ENCODE results near the gene ZNF609. TPM values are rescaled to one million over a fixed set of nuclear protein-coding genes. Genes with fewer than 3 reads are reported as not detected.

Gene ZNF609
- total and polyA plus RNA-seq, 2 of the 13 experiments (the other 11 are each of a cell fraction or from before 2014, with no cell fraction given) = 8.9 to 9.9 TPM

GRCh38 chr15:64651601-64652191 lies 191.3 kb downstream of the ZNF609 start (continued):
- TF ChIP-seq KDM6A (CRISPR knock-in tag; IDR thresholded peaks at IDR 0.05; ENCODE audit: low read depth) (no peak), TRIM24 (CRISPR knock-in tag; IDR thresholded peaks at IDR 0.05) (no peak), ZBTB38 (CRISPR knock-in tag; IDR thresholded peaks at IDR 0.05) (no peak), MYNN (CRISPR knock-in tag; IDR thresholded peaks at IDR 0.05; ENCODE audit: low read depth) (no peak), CCDC6 (CRISPR knock-in tag; IDR thresholded peaks at IDR 0.05) (0 out of 2 replicates have a peak, but pooled peaks have one; percentile 35), TOE1 (CRISPR knock-in tag; IDR thresholded peaks at IDR 0.05) (no peak), ZNF790 (CRISPR knock-in tag; IDR thresholded peaks at IDR 0.05; ENCODE audit: borderline replicate concordance) (no peak), ZNF451 (CRISPR knock-in tag; IDR thresholded peaks at IDR 0.05) (no peak), ZBTB2 (CRISPR knock-in tag; IDR thresholded peaks at IDR 0.05; ENCODE audit: low read depth) (no peak), FOXK2 (IDR thresholded peaks at IDR 0.05) (no peak), ZNF891 (CRISPR knock-in tag; IDR thresholded peaks at IDR 0.05) (no peak), EZH2 (conservative IDR thresholded peaks at IDR 0.05; ENCODE audit: low read depth, low read length) (no peak), CREM (IDR thresholded peaks at IDR 0.05) (no peak), CREM (CRISPR knock-in tag; IDR thresholded peaks at IDR 0.05) (no peak), ZNF710 (CRISPR knock-in tag; IDR thresholded peaks at IDR 0.05; ENCODE audit: borderline replicate concordance) (peak; percentile 93; the same call in 1 of the 2 replicates), ZNF740 (CRISPR knock-in tag; IDR thresholded peaks at IDR 0.05) (no peak), SNAI1 (CRISPR knock-in tag; IDR thresholded peaks at IDR 0.05; ENCODE audit: borderline replicate concordance) (no peak), ZMAT5 (CRISPR knock-in tag; IDR thresholded peaks at IDR 0.05; ENCODE audit: borderline replicate concordance, low read depth) (no peak), CHD2 (IDR thresholded peaks at IDR 0.05; ENCODE audit: low read depth, low read length) (no peak), FOXA3 (CRISPR knock-in tag; IDR thresholded peaks at IDR 0.05) (peak; percentile 88), BCL3 (CRISPR knock-in tag; IDR thresholded peaks at IDR 0.05) (no peak), HMG20A (CRISPR knock-in tag; IDR thresholded peaks at IDR 0.05; ENCODE audit: borderline replicate concordance) (peak; percentile 32; the same call in 1 of the 2 replicates)
